ENCODE measurements around the gene SSX4.
"Not testable (repeated sequence)": the region's sequence is repeated elsewhere in the genome, so short reads cannot be mapped to it uniquely, and the experiment has no call there.

The SSX4 gene

GRCh38 chrX:48383239-48383638 lies at the start of gene SSX4:
SSX4 (plus strand) TSS chrX:48383539; CDS start chrX:48384054, 515 bp downstream.
- not testable (repeated sequence) for H3K4me1 ChIP-seq (ENCODE audit: control insufficient read depth, insufficient read depth, low read length); H3K36me3 ChIP-seq (ENCODE audit: control insufficient read depth, insufficient read depth, low read length); H3K9ac ChIP-seq (ENCODE audit: low read depth, low read length); H3K27ac ChIP-seq (ENCODE audit: low read depth, low read length); H3K9me3 ChIP-seq (ENCODE audit: control insufficient read depth, insufficient read depth, low read length); H3K4me3 ChIP-seq (ENCODE audit: low read depth, low read length); H3K27me3 ChIP-seq (ENCODE audit: control insufficient read depth, insufficient read depth, low read length)

GRCh38 chrX:48346059-48346458 lies 37.3 kb upstream of the SSX4 start:
- not testable (repeated sequence) for H3K27me3 ChIP-seq (ENCODE audit: control insufficient read depth, insufficient read depth, low read length); H3K4me3 ChIP-seq (ENCODE audit: low read depth, low read length); H3K9ac ChIP-seq (ENCODE audit: low read depth, low read length); H3K4me1 ChIP-seq (ENCODE audit: control insufficient read depth, insufficient read depth, low read length); H3K36me3 ChIP-seq (ENCODE audit: control insufficient read depth, insufficient read depth, low read length); H3K27ac ChIP-seq (ENCODE audit: low read depth, low read length)
- peaks cover 10% of the 10 kb centered on the region; the same call in 1 of the 2 replicates for H3K9me3 ChIP-seq (ENCODE audit: control insufficient read depth, insufficient read depth, low read length)

GRCh38 chrX:48356315-48357094 lies 26.8 kb upstream of the SSX4 start, which contains the start of gene SSX3:
SSX3 (minus strand) TSS chrX:48356703; CDS start chrX:48355249, 1,454 bp downstream.
- not testable (repeated sequence) for H3K9me3 ChIP-seq (ENCODE audit: control insufficient read depth, insufficient read depth, low read length); H3K27me3 ChIP-seq (ENCODE audit: control insufficient read depth, insufficient read depth, low read length); H3K27ac ChIP-seq (ENCODE audit: low read depth, low read length); H3K9ac ChIP-seq (ENCODE audit: low read depth, low read length); H3K4me3 ChIP-seq (ENCODE audit: low read depth, low read length); H3K36me3 ChIP-seq (ENCODE audit: control insufficient read depth, insufficient read depth, low read length); H3K4me1 ChIP-seq (ENCODE audit: control insufficient read depth, insufficient read depth, low read length)

GRCh38 chrX:48357681-48358080 lies 25.7 kb upstream of the SSX4 start:
- H3K4me1 ChIP-seq (ENCODE audit: control insufficient read depth, insufficient read depth, low read length) = no peaks in the 10 kb centered on the region
- no peak overlapping the region for H3K4me3 ChIP-seq (ENCODE audit: low read depth, low read length)
- H3K9ac ChIP-seq (ENCODE audit: low read depth, low read length) = no peak overlapping the region
- H3K27me3 ChIP-seq (ENCODE audit: control insufficient read depth, insufficient read depth, low read length) = no peaks in the 10 kb centered on the region
- H3K36me3 ChIP-seq (ENCODE audit: control insufficient read depth, insufficient read depth, low read length) = no peaks in the 10 kb centered on the region
- H3K27ac ChIP-seq (ENCODE audit: low read depth, low read length) = no peak overlapping the region
- no peaks in the 10 kb centered on the region; the same call in 1 of the 2 replicates for H3K9me3 ChIP-seq (ENCODE audit: control insufficient read depth, insufficient read depth, low read length)

- not testable (repeated sequence) for H3K36me3 ChIP-seq (ENCODE audit: control insufficient read depth, insufficient read depth, low read length); H3K9ac ChIP-seq (ENCODE audit: low read depth, low read length); H3K27ac ChIP-seq (ENCODE audit: low read depth, low read length); H3K4me1 ChIP-seq (ENCODE audit: control insufficient read depth, insufficient read depth, low read length); H3K27me3 ChIP-seq (ENCODE audit: control insufficient read depth, insufficient read depth, low read length); H3K9me3 ChIP-seq (ENCODE audit: control insufficient read depth, insufficient read depth, low read length); H3K4me3 ChIP-seq (ENCODE audit: low read depth, low read length)
These were observed 24.1 kb upstream of the SSX4 start for GRCh38 chrX:48359281-48359680.

- not testable (repeated sequence) for H3K27ac ChIP-seq (ENCODE audit: low read depth, low read length); H3K9me3 ChIP-seq (ENCODE audit: control insufficient read depth, insufficient read depth, low read length); H3K4me3 ChIP-seq (ENCODE audit: low read depth, low read length); H3K27me3 ChIP-seq (ENCODE audit: control insufficient read depth, insufficient read depth, low read length); H3K36me3 ChIP-seq (ENCODE audit: control insufficient read depth, insufficient read depth, low read length); H3K4me1 ChIP-seq (ENCODE audit: control insufficient read depth, insufficient read depth, low read length); H3K9ac ChIP-seq (ENCODE audit: low read depth, low read length)
These were observed 15.5 kb upstream of the SSX4 start for GRCh38 chrX:48367717-48368408.

- H3K36me3 ChIP-seq (ENCODE audit: control insufficient read depth, insufficient read depth, low read length); H3K9me3 ChIP-seq (ENCODE audit: control insufficient read depth, insufficient read depth, low read length); H3K27me3 ChIP-seq (ENCODE audit: control insufficient read depth, insufficient read depth, low read length); H3K4me3 ChIP-seq (ENCODE audit: low read depth, low read length); H3K9ac ChIP-seq (ENCODE audit: low read depth, low read length); H3K4me1 ChIP-seq (ENCODE audit: control insufficient read depth, insufficient read depth, low read length); H3K27ac ChIP-seq (ENCODE audit: low read depth, low read length): not testable (repeated sequence)
These were observed 12.9 kb upstream of the SSX4 start for GRCh38 chrX:48370408-48370807.

GRCh38 chrX:48396931-48397330 lies 13.6 kb downstream of the SSX4 start:
- H3K4me3 ChIP-seq (ENCODE audit: low read depth, low read length); H3K36me3 ChIP-seq (ENCODE audit: control insufficient read depth, insufficient read depth, low read length); H3K9me3 ChIP-seq (ENCODE audit: control insufficient read depth, insufficient read depth, low read length); H3K9ac ChIP-seq (ENCODE audit: low read depth, low read length); H3K27me3 ChIP-seq (ENCODE audit: control insufficient read depth, insufficient read depth, low read length); H3K4me1 ChIP-seq (ENCODE audit: control insufficient read depth, insufficient read depth, low read length); H3K27ac ChIP-seq (ENCODE audit: low read depth, low read length): not testable (repeated sequence)

- H3K27me3 ChIP-seq (ENCODE audit: control insufficient read depth, insufficient read depth, low read length); H3K36me3 ChIP-seq (ENCODE audit: control insufficient read depth, insufficient read depth, low read length); H3K9ac ChIP-seq (ENCODE audit: low read depth, low read length); H3K27ac ChIP-seq (ENCODE audit: low read depth, low read length); H3K9me3 ChIP-seq (ENCODE audit: control insufficient read depth, insufficient read depth, low read length); H3K4me1 ChIP-seq (ENCODE audit: control insufficient read depth, insufficient read depth, low read length); H3K4me3 ChIP-seq (ENCODE audit: low read depth, low read length): not testable (repeated sequence)
These were observed 14.5 kb downstream of the SSX4 start for GRCh38 chrX:48397825-48398224.

GRCh38 chrX:48411860-48412259 lies 28.5 kb downstream of the SSX4 start, which contains the start of gene SSX4B:
SSX4B (minus strand) TSS chrX:48411960; CDS start chrX:48411372, 588 bp downstream.
- not testable (repeated sequence) for H3K36me3 ChIP-seq (ENCODE audit: control insufficient read depth, insufficient read depth, low read length); H3K27ac ChIP-seq (ENCODE audit: low read depth, low read length); H3K4me1 ChIP-seq (ENCODE audit: control insufficient read depth, insufficient read depth, low read length); H3K9ac ChIP-seq (ENCODE audit: low read depth, low read length); H3K9me3 ChIP-seq (ENCODE audit: control insufficient read depth, insufficient read depth, low read length); H3K4me3 ChIP-seq (ENCODE audit: low read depth, low read length); H3K27me3 ChIP-seq (ENCODE audit: control insufficient read depth, insufficient read depth, low read length)

- not testable (repeated sequence) for H3K27me3 ChIP-seq (ENCODE audit: control insufficient read depth, insufficient read depth, low read length); H3K4me3 ChIP-seq (ENCODE audit: low read depth, low read length); H3K9ac ChIP-seq (ENCODE audit: low read depth, low read length); H3K27ac ChIP-seq (ENCODE audit: low read depth, low read length); H3K9me3 ChIP-seq (ENCODE audit: control insufficient read depth, insufficient read depth, low read length); H3K36me3 ChIP-seq (ENCODE audit: control insufficient read depth, insufficient read depth, low read length); H3K4me1 ChIP-seq (ENCODE audit: control insufficient read depth, insufficient read depth, low read length)
These were observed 43.8 kb downstream of the SSX4 start for GRCh38 chrX:48427027-48427716.

Measured in HUES48 (cell line).